Dorsolateral prefrontal cortex (tissue), 118 donors: Measurements from ENCODE around the gene ARFGAP1. TPM values are rescaled to one million over a fixed set of nuclear protein-coding genes. Genes with fewer than 3 reads are reported as not detected.

Experiments
- microRNA-seq, 43 experiments: library from miRNA; unstranded; fragments of <30 nt; microRNA quantifications; one replicate each; pipeline ENCODE4 v1.2.0, GENCODE V29; 2022
- total RNA-seq, 120 experiments: library from RNA; stranded (reverse); gene quantifications; one replicate each; pipeline versions ENCODE4 v1.2.3 to v1.2.4, GENCODE V29; 2022

Gene ARFGAP1
- total RNA-seq, 120 experiments from 2014 or later: 89.0 to 166 (median 113) TPM

Small RNA genes within 50 kb of the gene (microRNA-seq; reads per million reads assigned to microRNA genes)
- 0 to 0.44 (median 0) reads per million in 43 experiments for gene MIR3196
- gene MIR4326: 0 to 2.4 (median 0.32) reads per million in 43 experiments

Other genes with a start within 250 kb of the ARFGAP1 start
- gene YTHDF1, start 56.7 kb upstream of the ARFGAP1 start, total RNA-seq: 10 to 100 TPM; 31.4 to 71.9 (median 38.9) TPM
- gene BIRC7, start 36.9 kb upstream of the ARFGAP1 start, total RNA-seq: 1 to 10 TPM in 4 of 120 experiments, under 1 TPM in 27, not detected in 89; 0.22 to 1.3 (median 0.63) TPM
- gene NKAIN4, start 18.4 kb upstream of the ARFGAP1 start, total RNA-seq: 10 to 100 TPM in 102 of 120 experiments, 1 to 10 TPM in 18; 5.4 to 44.1 (median 16.7) TPM
- 10 to 100 TPM in 65 of 120 experiments, 1 to 10 TPM in 55; 4.1 to 32.2 (median 10.4) TPM for gene COL20A1, start 20.4 kb downstream of the ARFGAP1 start, total RNA-seq
- gene CHRNA4, start 88.5 kb downstream of the ARFGAP1 start, total RNA-seq: 10 to 100 TPM; 12.6 to 55.7 (median 29.2) TPM
- 100 to 1,000 TPM in 119 of 120 experiments, 10 to 100 TPM in 1; 75.7 to 403 (median 241) TPM for gene KCNQ2, start 199.8 kb downstream of the ARFGAP1 start, total RNA-seq
- 100 to 1,000 TPM; 166 to 904 (median 657) TPM for gene EEF1A2, start 226.3 kb downstream of the ARFGAP1 start, total RNA-seq
- gene PPDPF, start 248.0 kb downstream of the ARFGAP1 start, total RNA-seq: 100 to 1,000 TPM in 110 of 120 experiments, 10 to 100 TPM in 10; 80.2 to 340 (median 148) TPM